ENCODE results near the gene MRPS33.
"Not testable (repeated sequence)": the region's sequence is repeated elsewhere in the genome, so short reads cannot be mapped to it uniquely, and the experiment has no call there.

Gene MRPS33

GRCh38 chr7:141012044-141012685, 2.6 kb downstream of the MRPS33 start:
- peak; percentile 6 for DNase-seq

GRCh38 chr7:141011443-141011842, 3.3 kb downstream of the MRPS33 start:
- DNase-seq: no peak

GRCh38 chr7:141003172-141004065, 11.3 kb downstream of the MRPS33 start:
- no peak for DNase-seq

GRCh38 chr7:141001546-141001945, 13.2 kb downstream of the MRPS33 start:
- DNase-seq: no peak

- no peak for DNase-seq
These were observed 13.6 kb downstream of the MRPS33 start for GRCh38 chr7:141001122-141001521.

GRCh38 chr7:140998715-140999114, 16.0 kb downstream of the MRPS33 start:
- DNase-seq: no peak

- no peak for DNase-seq
These were observed 22.3 kb downstream of the MRPS33 start for GRCh38 chr7:140992422-140992821.

- DNase-seq: no peak
These were observed 24.4 kb downstream of the MRPS33 start for GRCh38 chr7:140990193-140990962.

- DNase-seq: no peak
These were observed 25.7 kb downstream of the MRPS33 start for GRCh38 chr7:140989068-140989467.

GRCh38 chr7:140983802-140984201, 30.9 kb downstream of the MRPS33 start:
- DNase-seq: no peak

- DNase-seq: no peak
These were observed 32.2 kb downstream of the MRPS33 start for GRCh38 chr7:140982508-140982907.

- DNase-seq: no peak
These were observed 32.8 kb downstream of the MRPS33 start for GRCh38 chr7:140981951-140982350.

GRCh38 chr7:140977741-140978140, 37.0 kb downstream of the MRPS33 start:
- no peak for DNase-seq

- DNase-seq: no peak
These were observed 41.6 kb downstream of the MRPS33 start for GRCh38 chr7:140972876-140973829.

GRCh38 chr7:140972344-140972743, 42.4 kb downstream of the MRPS33 start:
- no peak for DNase-seq

GRCh38 chr7:140967438-140967837, 47.3 kb downstream of the MRPS33 start:
- no peak for DNase-seq

GRCh38 chr7:140966561-140967233, 48.1 kb downstream of the MRPS33 start:
- no peak for DNase-seq

GRCh38 chr7:140961117-140961516, 53.6 kb downstream of the MRPS33 start:
- no peak for DNase-seq

- DNase-seq: not testable (repeated sequence)
These were observed 57.8 kb downstream of the MRPS33 start for GRCh38 chr7:140956997-140957396.
